NCI-H345 treated with DMSO at 0.1 percent for 48 hours (cell line): ENCODE measurements around the gene GATD1.

ENCODE experiments used
- DNase-seq: peaks from one replicate; lab custom pipeline; 2025; ENCODE audit not compliant: unreplicated experiment; lab: John Stamatoyannopoulos, UW

The GATD1 gene

GRCh38 chr11:796565-797295 is 19.4 kb upstream of the GATD1 start:
- DNase-seq: no peak

- DNase-seq: no peak
These were observed 18.6 kb upstream of the GATD1 start for GRCh38 chr11:795634-796564.

GRCh38 chr11:794766-795633 is 17.7 kb upstream of the GATD1 start:
- no peak for DNase-seq

- DNase-seq: no peak
These were observed 16.9 kb upstream of the GATD1 start for GRCh38 chr11:794013-794765.

GRCh38 chr11:793556-793955 is 16.3 kb upstream of the GATD1 start:
- DNase-seq: no peak

GRCh38 chr11:792873-793272 is 15.6 kb upstream of the GATD1 start:
- no peak for DNase-seq

GRCh38 chr11:792535-792821 is 15.2 kb upstream of the GATD1 start:
- no peak for DNase-seq

- no peak for DNase-seq
These were observed 14.6 kb upstream of the GATD1 start for GRCh38 chr11:791658-792534.

GRCh38 chr11:790721-791564 is 13.7 kb upstream of the GATD1 start:
- no peak for DNase-seq

GRCh38 chr11:789943-790342 is 12.7 kb upstream of the GATD1 start, which contains the start of gene CEND1:
Gene CEND1 (minus strand): TSS chr11:790090. CDS start chr11:788576, 1,514 bp downstream.
- DNase-seq: peak; percentile 29

- DNase-seq: no peak
These were observed 12.0 kb upstream of the GATD1 start for GRCh38 chr11:788953-789940.

- no peak for DNase-seq
These were observed 10.8 kb upstream of the GATD1 start for GRCh38 chr11:788009-788640.

- no peak for DNase-seq
These were observed 9.9 kb upstream of the GATD1 start for GRCh38 chr11:787084-787675.

- DNase-seq: no peak
These were observed 9.2 kb upstream of the GATD1 start for GRCh38 chr11:786235-787083.

GRCh38 chr11:783581-784015 is 6.3 kb upstream of the GATD1 start:
- no peak for DNase-seq
